HG03571 (cell line): ENCODE data around the gene TDRD7.
A peak's percentile ranks its signal among the peaks of the same experiment; 100 is the strongest.

Source experiments
- ATAC-seq: cut with Tn5 transposase; IDR thresholded peaks from one replicate; pipeline ENCODE4 v1.9.1; 2021; ENCODE audit not compliant: unreplicated experiment

The TDRD7 gene, protein sequence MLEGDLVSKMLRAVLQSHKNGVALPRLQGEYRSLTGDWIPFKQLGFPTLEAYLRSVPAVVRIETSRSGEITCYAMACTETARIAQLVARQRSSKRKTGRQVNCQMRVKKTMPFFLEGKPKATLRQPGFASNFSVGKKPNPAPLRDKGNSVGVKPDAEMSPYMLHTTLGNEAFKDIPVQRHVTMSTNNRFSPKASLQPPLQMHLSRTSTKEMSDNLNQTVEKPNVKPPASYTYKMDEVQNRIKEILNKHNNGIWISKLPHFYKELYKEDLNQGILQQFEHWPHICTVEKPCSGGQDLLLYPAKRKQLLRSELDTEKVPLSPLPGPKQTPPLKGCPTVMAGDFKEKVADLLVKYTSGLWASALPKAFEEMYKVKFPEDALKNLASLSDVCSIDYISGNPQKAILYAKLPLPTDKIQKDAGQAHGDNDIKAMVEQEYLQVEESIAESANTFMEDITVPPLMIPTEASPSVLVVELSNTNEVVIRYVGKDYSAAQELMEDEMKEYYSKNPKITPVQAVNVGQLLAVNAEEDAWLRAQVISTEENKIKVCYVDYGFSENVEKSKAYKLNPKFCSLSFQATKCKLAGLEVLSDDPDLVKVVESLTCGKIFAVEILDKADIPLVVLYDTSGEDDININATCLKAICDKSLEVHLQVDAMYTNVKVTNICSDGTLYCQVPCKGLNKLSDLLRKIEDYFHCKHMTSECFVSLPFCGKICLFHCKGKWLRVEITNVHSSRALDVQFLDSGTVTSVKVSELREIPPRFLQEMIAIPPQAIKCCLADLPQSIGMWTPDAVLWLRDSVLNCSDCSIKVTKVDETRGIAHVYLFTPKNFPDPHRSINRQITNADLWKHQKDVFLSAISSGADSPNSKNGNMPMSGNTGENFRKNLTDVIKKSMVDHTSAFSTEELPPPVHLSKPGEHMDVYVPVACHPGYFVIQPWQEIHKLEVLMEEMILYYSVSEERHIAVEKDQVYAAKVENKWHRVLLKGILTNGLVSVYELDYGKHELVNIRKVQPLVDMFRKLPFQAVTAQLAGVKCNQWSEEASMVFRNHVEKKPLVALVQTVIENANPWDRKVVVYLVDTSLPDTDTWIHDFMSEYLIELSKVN

DNA sequence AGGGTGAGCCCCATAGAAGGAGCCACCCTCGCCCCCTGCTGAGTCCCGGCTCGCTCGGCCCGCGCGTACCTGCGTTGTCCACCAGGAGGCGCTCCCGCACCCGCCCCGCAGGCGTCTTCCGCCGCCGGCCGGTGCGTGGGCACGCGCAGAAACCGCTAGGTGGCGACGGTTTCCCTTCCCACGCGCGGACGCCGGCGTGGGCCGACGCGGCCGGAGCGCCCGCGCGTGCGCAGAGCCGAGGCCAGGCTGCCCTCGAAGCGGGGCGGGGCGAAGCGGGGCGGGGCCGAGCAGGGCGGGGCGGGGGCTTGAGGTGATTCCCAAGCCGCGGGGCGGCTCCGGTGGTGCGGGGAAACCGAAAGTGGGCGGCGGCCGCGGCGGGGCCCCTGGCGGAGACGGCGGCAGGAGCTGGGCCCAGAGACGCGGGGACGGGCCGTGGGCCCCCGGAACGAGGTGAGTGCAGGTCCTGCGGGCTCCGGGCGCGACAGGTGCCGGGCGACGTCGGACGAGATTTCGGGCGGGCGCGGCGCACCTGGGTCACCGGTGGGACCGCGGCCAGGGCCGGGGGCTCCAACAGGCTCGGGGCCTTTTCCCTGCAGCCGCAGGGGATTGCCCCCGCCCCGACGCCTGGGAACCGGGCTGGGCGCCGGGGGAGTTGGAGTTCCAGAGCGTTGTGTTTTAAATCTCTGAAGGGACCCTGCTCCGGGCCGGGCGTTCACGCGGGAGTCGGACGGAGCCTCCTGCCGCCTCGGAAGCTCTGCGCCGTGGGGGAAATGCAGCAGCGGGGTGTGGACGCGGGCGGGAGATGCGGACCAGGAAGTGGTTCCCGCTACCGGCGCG lies at the start of gene TDRD7:
Gene TDRD7, plus strand, starts transcription at position 308 of the 837 bp plus-strand sequence. CDS start 16,370 bp downstream, outside the sequence.
- peak; percentile 78 for ATAC-seq

DNA sequence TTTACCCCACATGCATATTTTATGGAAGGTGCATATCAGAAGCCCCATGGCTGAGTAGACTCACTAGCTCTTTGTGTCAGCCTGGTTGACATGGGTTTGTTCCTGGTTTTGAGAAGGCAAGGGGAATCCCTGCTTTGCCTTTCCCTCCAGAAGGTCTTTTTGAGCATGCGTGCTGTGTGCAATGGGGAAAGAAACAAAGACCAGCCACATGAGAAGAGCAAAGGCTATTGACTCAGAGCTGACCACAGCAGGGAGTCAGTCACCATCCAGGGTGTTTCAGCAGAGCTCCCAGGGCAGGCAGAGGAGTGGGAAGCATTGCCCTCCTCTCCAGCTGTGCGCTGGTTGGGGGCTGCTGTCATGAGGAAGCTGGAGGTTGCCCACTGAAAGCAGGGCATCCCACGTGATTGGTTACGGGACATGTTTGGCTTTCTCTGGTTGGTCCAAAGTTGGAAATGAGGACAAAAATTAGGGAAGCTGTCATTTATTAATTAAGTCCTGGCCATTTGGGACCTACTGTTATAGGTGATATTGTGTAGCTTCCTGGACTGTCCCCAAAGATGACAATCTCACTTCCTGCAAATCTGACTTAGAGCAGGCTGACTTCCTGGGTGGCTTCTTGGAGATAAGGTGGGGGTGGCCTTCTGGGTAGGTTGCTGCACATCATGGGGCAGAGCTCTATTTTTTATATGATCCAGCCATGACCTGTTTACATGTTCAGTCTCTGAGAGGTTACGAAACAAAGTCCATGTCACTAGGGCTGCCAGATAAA lies 48.9 kb upstream of the TDRD7 start:
- no peak for ATAC-seq

DNA sequence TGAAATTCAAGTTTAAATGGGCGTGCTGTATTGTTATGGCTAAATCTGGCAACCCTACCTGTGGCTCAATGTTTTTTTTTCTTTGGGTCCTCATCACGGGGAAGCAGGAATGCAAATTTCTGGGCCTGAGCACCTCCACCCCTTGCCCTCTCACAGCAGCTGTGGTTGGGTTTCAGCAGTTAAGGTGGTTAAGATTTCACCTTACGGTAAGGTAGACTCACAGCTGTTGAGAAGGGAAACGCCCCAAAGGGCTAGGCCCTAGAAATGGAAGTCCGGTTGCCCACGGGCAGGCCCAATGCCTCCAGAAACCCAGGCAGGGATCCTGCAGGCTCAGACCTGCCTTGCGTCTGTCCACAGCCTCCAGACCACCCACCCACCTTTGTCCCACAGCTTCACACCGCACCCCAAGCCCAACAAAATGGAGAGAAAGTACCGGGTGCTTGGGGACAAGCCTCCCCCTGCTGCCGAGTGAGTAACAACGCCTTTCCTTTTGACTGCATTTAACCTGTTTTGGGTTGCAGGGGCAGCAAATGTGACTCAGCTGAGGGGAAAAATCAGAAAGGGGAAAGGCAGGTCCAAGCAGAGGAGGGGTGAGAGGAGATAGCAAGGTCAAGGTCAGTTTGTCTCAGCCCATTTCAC lies 48.1 kb upstream of the TDRD7 start:
- ATAC-seq, result no peak

DNA sequence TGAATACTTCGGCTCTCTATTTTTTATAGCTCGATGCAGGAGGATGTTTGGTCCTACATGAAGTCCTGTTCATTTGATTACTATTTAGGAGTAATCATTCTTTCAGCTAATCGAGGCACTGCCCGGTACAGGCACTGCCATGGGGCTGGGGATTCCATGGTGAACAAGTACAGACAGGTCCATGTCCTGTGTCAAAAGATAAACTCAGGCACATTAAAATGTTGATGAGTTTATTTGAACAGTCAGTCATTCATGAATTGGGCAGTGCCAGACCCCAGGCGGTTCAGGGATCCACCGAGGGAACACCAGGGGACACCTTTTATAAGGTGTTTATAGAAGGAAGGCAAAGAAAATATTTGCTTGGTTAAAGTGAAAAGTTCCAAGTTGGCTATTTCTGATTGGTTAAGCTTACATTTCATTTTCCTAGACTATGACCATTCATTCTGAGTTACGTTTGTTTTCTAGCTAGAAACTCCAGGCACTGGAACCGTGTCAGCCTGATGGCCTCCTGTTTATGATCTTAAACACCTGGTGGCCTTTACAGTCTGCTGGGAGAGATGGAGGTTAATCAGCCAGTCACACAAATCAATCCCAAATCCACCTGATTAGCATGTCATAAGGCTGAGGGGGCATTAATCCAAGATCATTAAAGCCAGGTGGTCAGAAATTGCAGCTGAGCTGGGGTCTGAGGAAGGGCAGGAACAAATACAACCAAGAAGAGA lies 47.0 kb upstream of the TDRD7 start:
- no peak for ATAC-seq

DNA sequence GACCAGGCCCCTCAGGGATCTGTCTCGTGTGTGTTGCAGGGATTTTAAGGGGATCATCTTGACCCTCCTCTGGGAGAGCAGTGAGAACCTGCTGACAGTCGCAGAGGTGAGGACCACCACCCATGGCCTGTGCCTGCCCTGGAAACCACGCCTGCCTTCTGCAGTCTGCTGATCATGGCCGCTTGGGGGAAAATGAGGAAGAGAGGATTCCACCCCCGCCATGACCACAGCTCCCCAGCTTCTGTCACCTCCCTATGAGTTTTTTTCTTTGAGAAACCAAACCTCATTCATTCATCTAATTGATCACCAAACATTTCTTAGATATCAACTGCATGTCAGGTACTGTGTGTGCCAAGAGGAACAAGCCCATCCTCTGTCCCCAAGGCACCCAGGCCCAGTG lies 46.3 kb upstream of the TDRD7 start:
- no peak for ATAC-seq

DNA sequence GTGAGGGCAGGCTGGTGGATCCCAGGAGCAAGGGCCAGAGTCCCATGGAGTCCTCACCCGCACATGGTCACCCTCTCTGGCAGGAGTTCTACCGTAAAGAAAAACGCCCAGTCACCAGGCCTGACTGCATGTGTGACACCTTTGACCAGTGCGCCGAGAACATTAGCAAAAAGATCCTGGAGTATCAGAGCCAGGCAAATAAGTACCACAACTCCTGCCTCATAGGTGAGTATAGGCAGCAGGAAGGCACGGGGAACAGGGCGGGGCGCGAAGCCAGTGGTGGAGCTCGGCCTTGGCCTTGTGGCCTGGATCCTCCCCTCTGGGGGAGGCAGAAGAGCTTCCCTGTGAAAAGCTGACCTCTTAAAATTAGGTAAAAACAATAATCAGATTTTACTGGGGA lies 45.4 kb upstream of the TDRD7 start:
- no peak for ATAC-seq

DNA sequence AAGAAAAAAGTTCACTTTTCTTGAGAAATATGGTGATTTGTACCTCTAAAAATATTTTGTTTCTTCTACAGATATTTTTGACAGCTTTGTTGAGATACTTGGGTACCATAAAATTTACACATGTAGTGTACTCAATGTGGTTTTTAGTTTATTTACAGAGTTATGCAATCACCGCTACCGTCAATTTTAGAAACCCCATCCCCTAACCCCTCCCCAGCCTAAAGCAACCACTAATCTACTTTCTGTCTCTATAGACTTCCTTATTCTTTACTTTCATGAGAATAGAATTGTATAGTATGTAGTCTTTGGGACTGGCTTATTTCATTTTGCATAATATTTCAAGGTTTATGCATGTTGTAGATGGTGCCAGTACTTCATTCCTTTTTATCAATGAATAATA lies 45.0 kb upstream of the TDRD7 start:
- no peak for ATAC-seq

DNA sequence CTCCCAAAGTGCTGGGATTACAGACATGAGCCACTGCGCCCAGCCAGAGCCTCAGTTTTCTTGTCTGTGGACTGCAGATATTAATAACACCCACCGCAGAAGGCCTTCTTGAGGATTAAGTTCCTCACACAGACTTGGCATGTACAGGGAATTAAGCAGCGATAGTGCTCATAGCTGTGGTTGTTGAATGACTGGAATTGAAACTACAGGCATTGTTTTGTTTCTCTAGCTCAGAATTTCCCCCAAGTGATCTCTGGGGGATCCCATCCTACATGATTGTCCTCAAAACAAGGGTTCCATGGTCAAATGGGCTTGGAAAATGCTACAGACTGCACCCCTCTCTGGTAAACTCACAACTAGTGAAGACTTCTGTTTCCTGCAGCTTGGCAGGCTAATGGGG lies 44.2 kb upstream of the TDRD7 start:
- ATAC-seq, result no peak

DNA sequence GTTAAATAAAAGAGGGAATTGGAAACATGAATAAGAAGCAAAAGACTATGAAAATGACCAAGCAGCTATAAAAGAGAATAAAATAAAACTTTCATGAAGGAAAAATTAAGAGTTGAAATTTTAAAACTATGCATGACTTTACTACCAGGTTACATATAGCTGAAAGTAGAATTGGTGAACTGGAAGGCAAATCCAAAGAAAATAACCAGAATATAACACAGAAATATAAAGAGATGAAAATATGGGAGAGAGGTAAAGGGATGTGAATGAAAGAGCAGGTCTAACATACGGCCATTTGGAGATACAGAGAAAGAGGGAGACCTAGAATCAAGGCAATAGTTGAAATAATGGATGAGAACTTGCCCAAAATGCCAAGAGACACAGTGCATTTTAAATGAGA lies 42.9 kb upstream of the TDRD7 start:
- no peak for ATAC-seq

DNA sequence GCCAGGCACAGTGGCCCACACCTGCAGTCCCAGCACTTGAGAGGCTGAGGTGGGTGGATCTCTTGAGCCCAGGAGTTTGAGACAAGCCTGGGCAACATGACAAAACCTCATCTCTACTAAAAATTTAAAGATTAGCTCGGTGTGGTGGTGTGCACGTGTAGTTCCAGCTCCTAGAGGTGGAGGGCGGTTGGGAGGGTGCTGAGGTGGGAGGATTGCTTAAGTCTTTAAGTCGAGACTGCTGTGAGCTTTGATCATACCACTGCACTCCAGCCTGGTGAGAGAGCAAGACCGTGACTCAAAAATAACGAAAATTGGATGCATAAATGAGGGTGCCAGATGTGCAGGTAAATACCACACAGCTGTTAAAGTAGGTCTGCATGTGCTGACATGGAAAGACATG lies 39.3 kb upstream of the TDRD7 start:
- no peak for ATAC-seq

DNA sequence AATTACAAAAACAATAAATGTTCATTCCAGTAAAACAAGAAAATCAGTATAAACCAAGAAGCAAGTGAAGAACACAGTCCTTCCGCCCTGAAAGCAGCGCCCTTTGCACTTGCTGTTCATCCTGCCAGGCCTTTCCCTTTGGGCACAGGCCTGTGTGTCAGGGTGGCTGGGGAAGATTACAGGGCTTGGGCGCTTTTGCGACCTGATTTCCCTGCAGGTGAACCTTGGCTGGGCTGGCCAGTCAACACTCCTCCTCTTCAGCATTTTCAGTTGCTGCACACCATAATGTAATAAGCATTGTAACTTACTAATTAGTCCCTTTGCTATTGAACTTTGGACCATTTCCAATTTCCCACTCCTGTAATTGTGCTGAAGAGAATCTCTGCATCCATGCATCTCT lies 38.6 kb upstream of the TDRD7 start:
- ATAC-seq, result no peak

DNA sequence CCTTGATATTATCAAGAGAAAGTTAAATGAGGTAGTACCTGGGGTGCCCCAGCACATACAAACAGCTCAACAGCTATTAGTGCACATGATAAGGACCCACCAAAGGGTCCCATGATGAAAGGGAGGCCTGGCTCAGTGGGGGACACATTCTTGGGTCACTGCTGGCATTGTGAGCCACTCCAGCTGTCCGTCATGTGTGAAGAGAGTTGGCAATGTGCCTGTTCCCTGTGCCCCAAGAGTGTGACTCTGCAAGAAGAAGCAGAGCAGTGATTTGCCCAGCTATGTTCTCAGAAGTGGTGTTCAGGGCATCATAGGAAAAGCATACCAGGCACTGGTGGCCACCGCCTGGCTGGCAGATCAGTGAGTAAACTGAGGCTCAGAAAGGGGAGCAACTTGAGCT lies 37.1 kb upstream of the TDRD7 start:
- ATAC-seq, result no peak

DNA sequence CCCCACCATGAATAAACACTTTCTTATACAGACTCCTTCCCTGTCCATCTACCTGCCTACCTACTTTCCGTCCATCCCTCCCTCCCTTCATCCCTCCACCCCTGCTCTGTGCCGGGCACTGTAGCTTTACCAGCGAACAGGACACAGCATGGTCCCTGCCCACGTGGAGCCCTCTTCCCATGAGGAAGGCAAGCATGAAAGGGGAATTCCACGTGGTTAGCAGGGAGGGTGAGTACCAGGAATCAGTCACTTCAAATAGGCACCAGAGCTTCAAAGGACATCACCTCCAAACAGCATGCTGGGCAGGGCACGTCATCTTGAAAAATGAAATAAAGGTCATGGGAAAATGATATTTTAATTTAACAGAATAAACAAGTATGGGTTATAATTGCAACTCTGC lies 35.0 kb upstream of the TDRD7 start:
- ATAC-seq, result no peak

DNA sequence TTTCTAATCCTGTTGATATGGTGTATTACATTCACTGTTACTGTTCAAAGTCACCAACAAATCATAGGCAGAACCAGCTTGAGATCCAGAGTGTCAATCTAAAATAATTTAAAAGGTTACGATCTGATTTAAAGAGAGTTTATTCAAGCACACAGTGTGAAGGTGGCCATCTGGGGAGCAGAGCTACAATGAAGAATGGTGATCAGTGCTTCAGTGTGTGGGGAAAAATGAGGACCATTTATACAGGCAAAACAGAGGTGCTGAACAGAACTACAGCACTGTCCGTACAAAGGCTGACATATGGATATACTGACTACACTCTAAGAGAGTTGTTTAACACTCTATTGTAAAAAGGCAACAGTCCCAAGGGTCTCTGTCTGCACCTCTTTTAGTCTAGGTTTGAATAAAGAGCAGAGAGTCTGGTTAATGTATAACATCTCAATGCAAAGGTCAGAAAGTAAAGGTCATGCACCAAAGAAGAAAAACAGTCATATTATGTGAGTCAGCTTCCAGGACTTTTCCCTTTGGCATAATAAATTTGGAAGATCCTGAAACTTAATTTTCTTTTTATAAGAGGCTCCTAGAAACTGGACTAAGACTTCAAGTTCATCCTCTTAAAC lies 29.7 kb upstream of the TDRD7 start:
- no peak for ATAC-seq

DNA sequence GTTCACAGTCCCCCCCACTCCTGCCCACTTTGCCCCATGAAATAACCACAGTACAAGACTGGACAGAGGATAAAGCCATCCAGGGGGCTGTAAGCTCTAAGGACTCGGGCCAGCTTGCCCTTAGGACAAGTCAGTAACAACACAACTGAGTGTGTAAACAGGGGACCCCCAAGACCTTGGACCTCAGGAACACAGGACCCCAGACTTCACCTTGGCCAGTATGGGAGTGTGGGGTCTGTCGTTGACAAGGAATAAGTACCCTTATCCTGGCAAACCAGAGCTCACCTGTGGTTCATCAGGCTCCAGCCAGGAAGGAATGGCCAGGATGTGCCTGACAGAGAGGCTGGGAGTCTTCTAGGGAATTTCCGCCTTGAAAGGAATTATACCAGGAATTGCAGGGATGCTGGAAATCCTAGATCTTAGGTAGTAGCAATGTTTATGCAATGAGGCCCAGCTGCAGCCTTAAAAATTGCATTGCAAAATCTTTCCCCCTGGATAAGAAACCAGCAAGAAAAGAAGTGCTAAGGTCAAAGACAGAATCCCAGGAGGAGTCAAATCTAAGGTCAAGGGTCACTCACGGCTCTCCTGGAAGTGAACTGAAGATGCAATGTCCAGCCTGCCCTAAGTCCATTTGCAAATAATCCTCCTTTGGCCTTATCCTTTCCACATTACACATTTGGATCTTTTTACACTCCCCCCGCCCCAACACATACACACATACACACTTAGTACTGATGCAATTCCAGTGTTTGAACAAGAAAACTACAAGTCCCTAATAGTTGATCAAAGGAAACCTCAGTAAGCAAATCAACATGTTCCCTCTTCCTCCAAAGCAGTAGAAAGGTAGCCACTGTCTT lies 27.3 kb upstream of the TDRD7 start:
- ATAC-seq, result no peak

DNA sequence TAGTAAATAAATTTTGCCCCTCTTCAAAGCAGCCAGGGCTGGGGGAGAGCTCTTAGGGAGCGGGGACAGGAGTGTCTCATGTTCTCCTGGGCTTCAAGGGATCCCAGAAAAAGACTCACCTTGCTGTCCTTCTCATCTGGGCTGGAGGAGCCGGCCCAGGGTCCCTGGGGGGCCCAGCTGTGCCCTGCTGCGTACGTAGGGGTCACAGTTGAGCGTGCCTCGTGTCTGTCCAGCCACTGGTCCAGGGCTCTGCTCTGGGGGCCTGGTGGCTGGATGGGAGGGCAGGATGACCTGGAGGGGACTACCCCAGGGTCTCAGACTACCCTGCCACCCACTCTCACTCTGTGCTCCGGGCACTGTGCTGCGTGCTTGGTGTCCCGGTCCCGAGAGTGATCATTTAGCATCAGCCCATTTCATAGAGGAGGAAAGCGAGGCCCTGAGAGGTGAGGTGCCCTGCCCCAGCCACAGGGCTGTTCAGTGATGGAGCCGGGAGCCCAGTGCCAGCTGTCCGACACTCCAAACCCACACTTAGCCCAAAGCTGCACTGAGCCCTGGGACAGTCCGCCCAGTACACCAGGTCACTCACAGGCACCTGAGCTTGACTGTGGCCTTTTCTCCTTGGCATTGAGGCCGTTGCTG lies 26.2 kb upstream of the TDRD7 start:
- ATAC-seq, result no peak

DNA sequence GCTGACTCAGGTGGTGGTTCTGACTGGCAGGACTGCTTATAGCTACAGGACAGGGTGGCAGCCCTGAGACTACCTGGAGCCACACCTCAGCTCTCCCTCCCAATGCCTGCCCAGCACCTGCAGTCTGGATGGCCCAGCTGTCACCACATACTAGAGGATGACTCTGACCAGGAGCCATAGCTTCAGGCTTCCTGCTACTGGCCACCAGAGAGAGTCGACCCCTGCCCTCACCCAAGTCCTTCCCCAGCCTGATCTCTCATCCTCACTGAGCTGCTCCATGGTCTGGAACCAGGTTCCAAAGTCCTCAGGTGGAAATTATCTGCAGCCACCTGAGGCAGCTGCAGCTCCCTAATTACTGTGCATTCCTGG lies 25.6 kb upstream of the TDRD7 start:
- no peak for ATAC-seq
